ENCODE results near the gene GALNS.

Gene GALNS

GRCh38 chr16:88809676-88810165, 47.0 kb downstream of the GALNS start:
- H3K27me3 ChIP-seq (ENCODE audit: control insufficient read depth, insufficient read depth, low read length) = no peaks in the 10 kb centered on the region
- H3K9ac ChIP-seq (ENCODE audit: low read depth, low read length) = peak overlapping the region; percentile 97
- no peaks in the 10 kb centered on the region for H3K9me3 ChIP-seq (replicated peaks; ENCODE audit: low read length)
- H3K4me3 ChIP-seq (ENCODE audit: low read length) = peak overlapping the region; percentile 83
- H3K4me1 ChIP-seq (ENCODE audit: control insufficient read depth, insufficient read depth, low read length) = peaks cover 33% of the 10 kb centered on the region
- H3K36me3 ChIP-seq (ENCODE audit: insufficient read depth, low read length) = peaks cover 29% of the 10 kb centered on the region
- peak overlapping the region; percentile 95 for H3K4me2 ChIP-seq (ENCODE audit: low read length)

GRCh38 chr16:88809068-88809675, 47.6 kb downstream of the GALNS start:
- H3K4me2 ChIP-seq (ENCODE audit: low read length) = peak overlapping the region; percentile 95
- peaks cover 29% of the 10 kb centered on the region for H3K36me3 ChIP-seq (ENCODE audit: insufficient read depth, low read length)
- no peaks in the 10 kb centered on the region for H3K9me3 ChIP-seq (replicated peaks; ENCODE audit: low read length)
- H3K27me3 ChIP-seq (ENCODE audit: control insufficient read depth, insufficient read depth, low read length) = no peaks in the 10 kb centered on the region
- peaks cover 38% of the 10 kb centered on the region for H3K4me1 ChIP-seq (ENCODE audit: control insufficient read depth, insufficient read depth, low read length)
- no peak overlapping the region for H3K4me3 ChIP-seq (ENCODE audit: low read length)
- no peak overlapping the region for H3K9ac ChIP-seq (ENCODE audit: low read depth, low read length)

GRCh38 chr16:88807626-88808453, 48.9 kb downstream of the GALNS start:
- Histone ChIP-seq H3K4me1 (ENCODE audit: control insufficient read depth, insufficient read depth, low read length) (peaks cover 35% of the 10 kb centered on the region), H3K4me2 (ENCODE audit: low read length) (no peak overlapping the region), H3K9me3 (replicated peaks; ENCODE audit: low read length) (no peaks in the 10 kb centered on the region), H3K9ac (ENCODE audit: low read depth, low read length) (no peak overlapping the region), H3K36me3 (ENCODE audit: insufficient read depth, low read length) (peaks cover 29% of the 10 kb centered on the region), H3K27me3 (ENCODE audit: control insufficient read depth, insufficient read depth, low read length) (no peaks in the 10 kb centered on the region), H3K4me3 (ENCODE audit: low read length) (no peak overlapping the region)

GRCh38 chr16:88807142-88807625, 49.6 kb downstream of the GALNS start:
- H3K9ac ChIP-seq (ENCODE audit: low read depth, low read length) = no peak overlapping the region
- no peaks in the 10 kb centered on the region for H3K9me3 ChIP-seq (replicated peaks; ENCODE audit: low read length)
- peaks cover 29% of the 10 kb centered on the region for H3K4me1 ChIP-seq (ENCODE audit: control insufficient read depth, insufficient read depth, low read length)
- no peak overlapping the region for H3K4me3 ChIP-seq (ENCODE audit: low read length)
- H3K36me3 ChIP-seq (ENCODE audit: insufficient read depth, low read length) = peaks cover 29% of the 10 kb centered on the region
- no peaks in the 10 kb centered on the region for H3K27me3 ChIP-seq (ENCODE audit: control insufficient read depth, insufficient read depth, low read length)
- H3K4me2 ChIP-seq (ENCODE audit: low read length) = no peak overlapping the region

DNA sequence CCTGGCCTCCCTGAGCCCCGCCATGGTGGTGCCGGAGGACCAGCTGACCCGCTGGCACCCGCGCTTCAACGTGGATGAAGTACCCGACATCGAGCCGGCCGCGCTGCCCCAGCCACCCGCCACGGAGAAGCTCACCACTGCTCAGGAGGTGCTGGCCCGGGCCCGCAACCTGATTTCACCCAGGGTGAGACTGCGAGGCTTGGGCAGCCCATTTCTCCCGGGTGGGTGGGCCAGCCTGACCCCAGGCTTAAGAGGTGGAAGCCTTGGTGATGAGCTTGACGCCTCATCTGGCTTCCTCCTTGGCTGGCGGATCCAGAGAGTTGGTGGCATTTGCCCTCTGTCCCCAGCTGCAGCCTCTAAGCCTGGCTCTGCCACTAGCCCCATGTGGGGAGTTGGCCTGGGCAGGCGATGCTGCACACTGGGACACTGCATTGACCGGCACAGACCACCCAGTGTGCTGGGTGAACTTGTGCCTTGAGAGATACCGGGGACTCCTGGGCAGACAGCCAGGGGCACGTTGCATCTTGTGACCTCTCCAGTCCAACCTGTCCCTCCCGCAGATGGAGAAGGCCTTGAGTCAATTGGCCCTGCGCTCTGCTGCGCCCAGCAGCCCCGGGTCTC, 50.1 kb downstream of the GALNS start:
- Histone ChIP-seq H3K9me3 (replicated peaks; ENCODE audit: low read length) (no peaks in the 10 kb centered on the region), H3K27me3 (ENCODE audit: control insufficient read depth, insufficient read depth, low read length) (no peaks in the 10 kb centered on the region), H3K4me3 (ENCODE audit: low read length) (no peak overlapping the region), H3K4me2 (ENCODE audit: low read length) (no peak overlapping the region), H3K36me3 (ENCODE audit: insufficient read depth, low read length) (peaks cover 29% of the 10 kb centered on the region), H3K4me1 (ENCODE audit: control insufficient read depth, insufficient read depth, low read length) (peaks cover 29% of the 10 kb centered on the region), H3K9ac (ENCODE audit: low read depth, low read length) (no peak overlapping the region)

GRCh38 chr16:88805887-88806393, 50.8 kb downstream of the GALNS start:
- Histone ChIP-seq H3K9me3 (replicated peaks; ENCODE audit: low read length) (no peaks in the 10 kb centered on the region), H3K27me3 (ENCODE audit: control insufficient read depth, insufficient read depth, low read length) (no peaks in the 10 kb centered on the region), H3K4me1 (ENCODE audit: control insufficient read depth, insufficient read depth, low read length) (peaks cover 26% of the 10 kb centered on the region), H3K36me3 (ENCODE audit: insufficient read depth, low read length) (peaks cover 29% of the 10 kb centered on the region), H3K9ac (ENCODE audit: low read depth, low read length) (no peak overlapping the region), H3K4me2 (ENCODE audit: low read length) (peak overlapping the region; percentile 29), H3K4me3 (ENCODE audit: low read length) (no peak overlapping the region)

DNA sequence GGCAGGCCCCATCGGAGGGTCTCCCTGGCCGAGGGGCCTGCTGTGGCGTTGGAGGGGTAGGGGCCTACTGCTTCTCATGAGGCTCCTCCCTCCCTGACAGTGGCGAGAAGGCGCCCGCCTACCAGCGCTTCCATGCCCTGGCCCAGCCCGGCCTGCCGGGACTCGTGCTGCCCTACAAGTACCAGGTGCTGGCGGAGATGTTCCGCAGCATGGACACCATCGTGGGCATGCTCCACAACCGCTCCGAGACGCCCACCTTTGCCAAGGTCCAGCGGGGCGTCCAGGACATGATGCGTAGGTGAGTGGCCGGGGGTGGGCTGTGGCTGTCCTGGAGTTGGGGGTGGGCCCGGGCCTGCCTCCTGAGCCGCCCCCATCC, 51.4 kb downstream of the GALNS start:
- peak overlapping the region; percentile 78 for H3K9ac ChIP-seq (ENCODE audit: low read depth, low read length)
- H3K27me3 ChIP-seq (ENCODE audit: control insufficient read depth, insufficient read depth, low read length) = no peaks in the 10 kb centered on the region
- peaks cover 20% of the 10 kb centered on the region for H3K4me1 ChIP-seq (ENCODE audit: control insufficient read depth, insufficient read depth, low read length)
- peak overlapping the region; percentile 64 for H3K4me3 ChIP-seq (ENCODE audit: low read length)
- peak overlapping the region; percentile 88 for H3K4me2 ChIP-seq (ENCODE audit: low read length)
- H3K36me3 ChIP-seq (ENCODE audit: insufficient read depth, low read length) = peaks cover 29% of the 10 kb centered on the region
- H3K9me3 ChIP-seq (replicated peaks; ENCODE audit: low read length) = no peaks in the 10 kb centered on the region

GRCh38 chr16:88804552-88805339, 52.0 kb downstream of the GALNS start:
- H3K4me1 ChIP-seq (ENCODE audit: control insufficient read depth, insufficient read depth, low read length) = peaks cover 15% of the 10 kb centered on the region
- H3K9ac ChIP-seq (ENCODE audit: low read depth, low read length) = peak overlapping the region; percentile 78
- H3K4me2 ChIP-seq (ENCODE audit: low read length) = peak overlapping the region; percentile 88
- H3K4me3 ChIP-seq (ENCODE audit: low read length) = peak overlapping the region; percentile 64
- peaks cover 24% of the 10 kb centered on the region for H3K36me3 ChIP-seq (ENCODE audit: insufficient read depth, low read length)
- H3K9me3 ChIP-seq (replicated peaks; ENCODE audit: low read length) = no peaks in the 10 kb centered on the region
- no peaks in the 10 kb centered on the region for H3K27me3 ChIP-seq (ENCODE audit: control insufficient read depth, insufficient read depth, low read length)

- Histone ChIP-seq H3K9ac (ENCODE audit: low read depth, low read length) (peak overlapping the region; percentile 78), H3K9me3 (replicated peaks; ENCODE audit: low read length) (no peaks in the 10 kb centered on the region), H3K4me3 (ENCODE audit: low read length) (peak overlapping the region; percentile 64), H3K36me3 (ENCODE audit: insufficient read depth, low read length) (peaks cover 18% of the 10 kb centered on the region), H3K4me1 (ENCODE audit: control insufficient read depth, insufficient read depth, low read length) (peaks cover 12% of the 10 kb centered on the region), H3K4me2 (ENCODE audit: low read length) (peak overlapping the region; percentile 88), H3K27me3 (ENCODE audit: control insufficient read depth, insufficient read depth, low read length) (no peaks in the 10 kb centered on the region)
Observed at GRCh38 chr16:88804173-88804551, 52.6 kb downstream of the GALNS start.

DNA sequence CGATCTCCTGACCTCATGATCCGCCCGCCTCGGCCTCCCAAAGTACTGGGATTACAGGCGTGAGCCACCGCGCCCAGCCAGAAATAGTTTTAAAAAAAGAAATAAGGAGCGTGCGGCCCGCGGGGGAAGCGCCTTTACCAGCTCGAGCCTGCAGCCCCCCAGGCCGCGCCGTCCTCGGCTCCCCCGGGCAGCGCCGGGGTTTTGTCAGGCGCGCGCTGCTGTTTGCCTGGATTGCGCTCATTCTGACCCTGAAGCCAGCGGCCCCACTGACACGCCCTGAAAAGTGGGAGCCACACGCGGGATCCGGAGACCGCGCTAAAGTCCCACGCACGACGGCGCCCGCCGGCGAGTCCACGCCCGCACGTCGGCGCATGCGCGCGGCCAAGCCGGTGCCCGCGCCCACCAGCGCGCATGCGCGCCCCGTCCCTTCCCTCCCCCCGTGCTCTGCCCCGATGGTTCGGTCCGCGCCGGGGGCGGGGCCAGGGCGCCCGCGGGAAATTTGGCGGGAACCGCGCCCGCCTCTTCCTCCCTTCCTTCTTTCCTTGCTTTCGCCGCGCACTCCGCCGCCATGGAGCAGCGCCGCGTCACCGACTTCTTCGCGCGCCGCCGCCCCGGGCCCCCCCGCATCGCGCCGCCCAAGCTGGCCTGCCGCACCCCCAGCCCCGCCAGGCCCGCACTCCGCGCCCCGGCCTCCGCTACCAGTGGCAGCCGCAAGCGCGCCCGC, 53.3 kb downstream of the GALNS start, which contains the start of gene CDT1:
CDT1 (plus strand) TSS at position 526 of the 724 bp plus-strand sequence; CDS start at position 569, 43 bp downstream.
- H3K4me3 ChIP-seq (ENCODE audit: low read length) = peak within 1 kb of the TSS; percentile 73
- peak within 1 kb of the TSS; percentile 88 for H3K4me2 ChIP-seq (ENCODE audit: low read length)
- peaks cover 15% of the 10 kb centered on the region for H3K36me3 ChIP-seq (ENCODE audit: insufficient read depth, low read length)
- H3K27me3 ChIP-seq (ENCODE audit: control insufficient read depth, insufficient read depth, low read length) = no peaks in the 10 kb centered on the region
- H3K9me3 ChIP-seq (replicated peaks; ENCODE audit: low read length) = no peaks in the 10 kb centered on the region
- peak within 1 kb of the TSS; percentile 87 for H3K9ac ChIP-seq (ENCODE audit: low read depth, low read length)
- H3K4me1 ChIP-seq (ENCODE audit: control insufficient read depth, insufficient read depth, low read length) = peaks cover 12% of the 10 kb centered on the region
